LNCaP clone FGC (cell line): ENCODE results near the gene RAB33B.
"Not testable (repeated sequence)": the region's sequence is repeated elsewhere in the genome, so short reads cannot be mapped to it uniquely, and the experiment has no call there.

Experiments used
- DNase-seq: peaks from one replicate; pipeline ENCODE4 v3.0.0-alpha.2; 2011; ENCODE audit warnings: low read depth
- H3K4me3 ChIP-seq: 2 replicates; pipeline ENCODE4 v1.5.1; 2011; ENCODE audit warnings: mild to moderate bottlenecking, low read depth, low read length, control low read depth
- TF ChIP-seq, protein P1 (sequence below): IDR thresholded peaks from 2 replicates; pipeline ENCODE4 v1.5.1; 2012; ENCODE audit warnings: mild to moderate bottlenecking; ENCODE audit not compliant: control insufficient read depth, insufficient read depth; ENCODE audit errors: extremely low read depth

Gene RAB33B

DNA sequence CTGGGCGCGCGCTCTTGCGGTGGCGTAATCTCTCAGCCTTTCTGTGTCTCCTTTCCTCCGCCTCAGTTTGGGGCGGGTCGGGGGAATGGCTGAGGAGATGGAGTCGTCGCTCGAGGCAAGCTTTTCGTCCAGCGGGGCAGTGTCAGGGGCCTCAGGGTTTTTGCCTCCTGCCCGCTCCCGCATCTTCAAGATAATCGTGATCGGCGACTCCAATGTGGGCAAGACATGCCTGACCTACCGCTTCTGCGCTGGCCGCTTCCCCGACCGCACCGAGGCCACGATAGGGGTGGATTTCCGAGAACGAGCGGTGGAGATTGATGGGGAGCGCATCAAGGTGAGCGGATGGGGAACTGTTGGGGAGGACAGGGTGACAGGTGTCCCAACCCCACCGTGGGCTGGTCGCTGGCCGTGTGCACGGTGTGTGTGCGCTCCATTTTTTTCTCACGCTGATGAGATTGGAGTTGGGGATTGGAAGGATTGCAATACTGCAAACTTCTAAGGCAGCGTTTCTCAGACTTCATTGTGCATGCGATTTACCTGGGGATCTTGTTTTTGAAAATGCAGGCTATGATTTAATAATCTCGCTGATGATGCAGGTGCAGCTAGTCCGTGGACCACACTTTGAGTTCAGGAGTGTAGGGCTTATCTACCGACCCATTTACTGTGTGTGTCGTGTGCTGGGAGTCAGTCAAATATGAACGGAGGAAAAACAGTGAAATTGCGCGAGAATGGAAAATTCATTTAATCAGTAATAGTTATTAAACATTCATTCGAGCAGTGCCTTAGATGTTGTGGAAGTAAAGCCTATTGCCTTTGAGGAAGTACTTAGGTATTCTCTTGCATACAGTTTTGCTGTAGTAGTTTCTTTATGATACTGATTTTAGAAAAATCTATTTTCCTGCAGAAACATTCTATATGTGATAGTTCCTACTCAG, at the start of gene RAB33B:
Gene RAB33B, plus strand, starts transcription at position 11 of the 935 bp plus-strand sequence. Its CDS starts 75 bp downstream, at position 86.
- TF ChIP-seq, protein P1, sequence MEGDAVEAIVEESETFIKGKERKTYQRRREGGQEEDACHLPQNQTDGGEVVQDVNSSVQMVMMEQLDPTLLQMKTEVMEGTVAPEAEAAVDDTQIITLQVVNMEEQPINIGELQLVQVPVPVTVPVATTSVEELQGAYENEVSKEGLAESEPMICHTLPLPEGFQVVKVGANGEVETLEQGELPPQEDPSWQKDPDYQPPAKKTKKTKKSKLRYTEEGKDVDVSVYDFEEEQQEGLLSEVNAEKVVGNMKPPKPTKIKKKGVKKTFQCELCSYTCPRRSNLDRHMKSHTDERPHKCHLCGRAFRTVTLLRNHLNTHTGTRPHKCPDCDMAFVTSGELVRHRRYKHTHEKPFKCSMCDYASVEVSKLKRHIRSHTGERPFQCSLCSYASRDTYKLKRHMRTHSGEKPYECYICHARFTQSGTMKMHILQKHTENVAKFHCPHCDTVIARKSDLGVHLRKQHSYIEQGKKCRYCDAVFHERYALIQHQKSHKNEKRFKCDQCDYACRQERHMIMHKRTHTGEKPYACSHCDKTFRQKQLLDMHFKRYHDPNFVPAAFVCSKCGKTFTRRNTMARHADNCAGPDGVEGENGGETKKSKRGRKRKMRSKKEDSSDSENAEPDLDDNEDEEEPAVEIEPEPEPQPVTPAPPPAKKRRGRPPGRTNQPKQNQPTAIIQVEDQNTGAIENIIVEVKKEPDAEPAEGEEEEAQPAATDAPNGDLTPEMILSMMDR = peak; percentile 37
- no peak for DNase-seq
- H3K4me3 ChIP-seq = peak within 1 kb of the TSS; percentile 93

DNA sequence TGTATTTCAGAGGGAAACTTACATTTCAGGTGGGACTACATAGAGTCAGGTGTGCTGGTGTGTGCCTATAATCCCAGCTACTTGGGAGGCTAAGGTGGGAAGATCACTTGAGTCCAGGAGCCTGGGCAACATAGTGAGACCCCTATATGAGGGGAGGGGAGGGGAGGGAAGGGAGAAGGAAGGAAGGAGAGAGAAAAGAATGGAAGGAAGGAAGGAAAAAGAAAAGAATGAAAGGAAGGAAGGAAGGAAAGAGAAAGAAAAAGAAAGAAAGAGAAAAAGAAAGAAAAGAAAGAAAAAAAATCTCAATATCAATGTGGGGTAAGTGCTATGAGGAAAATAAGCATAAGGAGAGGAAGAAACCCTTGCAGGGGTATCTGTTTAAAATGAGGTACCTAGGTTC, 43.6 kb upstream of the RAB33B start:
- DNase-seq = no peak
- TF ChIP-seq, protein P1 = no peak
- H3K4me3 ChIP-seq = no peak overlapping the region

DNA sequence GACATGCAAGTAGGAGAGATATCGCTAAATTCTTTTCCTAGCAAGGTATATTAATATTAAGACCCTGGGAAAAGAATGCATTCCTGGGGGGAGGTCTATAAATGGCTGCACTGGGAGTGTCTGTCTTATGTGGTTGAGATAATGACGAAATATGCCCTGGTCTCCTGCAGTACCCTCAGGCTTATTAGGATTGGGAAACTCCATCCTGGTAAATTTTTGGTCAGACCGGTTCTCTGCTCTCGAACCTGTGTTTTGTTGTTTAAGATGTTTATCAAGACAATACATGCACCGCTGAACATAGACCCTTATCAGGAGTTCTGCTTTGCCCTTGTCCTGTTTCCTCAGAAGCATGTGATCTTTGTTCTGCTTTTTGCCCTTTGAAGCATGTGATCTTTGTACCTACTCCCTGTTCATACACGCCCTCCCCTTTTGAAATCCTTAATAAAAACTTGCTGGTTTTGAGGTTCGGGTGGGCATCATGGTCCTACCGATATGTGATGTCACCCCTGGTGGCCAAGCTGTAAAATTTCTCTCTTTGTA, 39.2 kb upstream of the RAB33B start:
- H3K4me3 ChIP-seq, DNase-seq: not testable (repeated sequence)

DNA sequence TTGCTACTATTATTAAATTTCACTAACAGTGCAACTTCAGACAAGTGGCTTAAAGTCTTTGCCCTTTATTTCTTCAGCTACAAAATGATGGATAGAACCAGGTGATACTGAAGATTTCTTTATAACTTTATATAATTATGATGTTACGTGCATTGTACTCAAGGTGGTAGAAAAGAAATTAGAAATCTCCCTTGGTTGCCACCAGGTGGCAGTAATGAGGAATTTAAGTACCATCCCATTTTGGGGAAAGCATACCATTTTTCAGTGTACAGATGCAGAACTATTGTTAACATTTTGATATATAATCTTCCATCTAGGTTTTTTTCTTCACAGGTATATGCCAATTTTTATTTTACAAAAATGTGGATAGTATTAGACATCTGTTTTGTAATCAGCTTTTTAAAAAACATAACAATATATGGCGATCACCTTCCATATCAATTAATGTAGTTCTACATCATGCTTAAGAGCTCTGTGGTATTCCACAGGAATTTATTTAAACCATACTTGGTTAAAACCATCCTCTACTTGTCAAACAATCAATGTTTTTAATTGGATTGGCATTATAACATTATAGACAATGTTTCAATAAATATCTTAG, 37.7 kb upstream of the RAB33B start:
- H3K4me3 ChIP-seq = no peak overlapping the region
- TF ChIP-seq, protein P1 = peak; percentile 44
- no peak for DNase-seq

DNA sequence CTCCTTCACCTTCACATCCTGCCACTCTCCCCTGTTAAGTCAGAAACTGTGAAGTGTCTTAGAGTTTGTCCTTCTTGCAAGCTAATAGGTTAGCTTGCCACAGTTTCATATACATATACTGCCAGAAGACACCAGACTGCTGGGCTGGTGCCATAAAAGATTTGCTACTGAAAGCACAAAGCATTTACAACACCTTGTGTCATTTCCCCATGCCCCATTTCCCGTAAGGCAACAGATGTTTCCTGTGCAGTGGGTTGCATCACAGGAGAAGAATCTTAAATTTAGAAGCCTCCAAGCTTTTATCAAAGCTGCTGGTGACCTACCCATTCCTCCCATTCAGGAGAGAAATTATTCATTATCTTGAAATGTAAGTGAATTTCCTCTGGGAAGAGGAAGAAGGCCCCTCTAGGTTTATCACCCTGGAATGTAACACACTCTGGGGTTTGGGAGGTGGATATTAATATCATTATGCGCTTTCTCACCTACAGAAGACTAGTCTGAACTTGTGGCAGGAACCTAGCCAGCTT, 34.5 kb upstream of the RAB33B start:
- TF ChIP-seq, protein P1 = no peak
- H3K4me3 ChIP-seq = no peak overlapping the region
- no peak for DNase-seq

DNA sequence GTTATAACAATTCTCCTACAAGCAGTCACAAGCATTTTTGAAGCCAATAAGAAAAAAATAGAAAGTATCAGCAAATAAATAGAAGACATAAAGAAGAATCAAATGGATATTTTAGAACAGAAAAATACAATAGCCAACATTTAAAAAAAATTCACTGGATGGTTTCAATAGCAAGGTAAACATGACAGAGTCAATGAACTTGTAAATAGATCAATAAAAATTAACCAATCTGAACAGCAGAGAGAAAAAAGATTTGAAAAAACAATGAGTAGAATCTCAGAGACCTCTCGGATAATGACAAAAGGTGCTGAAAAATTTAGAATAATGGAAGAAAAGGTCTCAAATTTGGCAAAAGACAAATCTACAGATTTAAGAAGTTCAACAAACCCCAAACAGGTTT, 33.3 kb upstream of the RAB33B start:
- H3K4me3 ChIP-seq = no peak overlapping the region
- TF ChIP-seq, protein P1 = no peak
- no peak for DNase-seq

DNA sequence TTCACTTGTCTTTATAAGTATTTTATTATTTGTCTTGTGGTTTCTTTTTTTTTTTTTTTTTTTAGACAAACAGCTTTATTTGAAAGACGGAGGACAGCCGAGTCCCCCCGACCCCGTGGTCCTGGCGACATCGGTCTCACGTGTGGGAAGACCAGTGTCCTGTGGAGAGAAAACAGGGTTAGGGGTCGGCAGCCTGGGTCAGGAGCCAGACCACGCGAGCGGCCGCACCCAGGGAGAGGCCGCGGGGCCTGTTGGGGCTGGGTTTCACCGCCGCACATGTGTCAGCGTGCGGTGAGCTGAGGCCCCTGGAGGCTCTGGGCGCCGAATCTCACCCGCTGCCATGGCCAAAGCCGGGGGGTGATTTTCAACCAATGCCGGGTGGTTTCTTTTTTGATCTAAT, 17.8 kb upstream of the RAB33B start:
- TF ChIP-seq, protein P1 = no peak
- no peak overlapping the region for H3K4me3 ChIP-seq
- DNase-seq = no peak
